DOHH2 (cell line): ENCODE measurements around the gene SEL1L3.

Source experiments
- H3F3A ChIP-seq: fragments of 200-600 bp; sonication (generic), shearing (Covaris generic); 2 replicates; pipeline ENCODE4 v1.6.0; 2016; ENCODE audit warnings: antibody characterized with exemption, mild to moderate bottlenecking; ENCODE audit not compliant: control insufficient read depth, insufficient read depth
- H3K27ac ChIP-seq: fragments of 200-600 bp; sonication (generic); 2 replicates; pipeline ENCODE4 v1.5.1; 2014; ENCODE audit warnings: low read depth, mild to moderate bottlenecking, low read length, moderate library complexity
- H3K27me3 ChIP-seq: fragments of 200-600 bp; sonication (generic); 2 replicates; pipeline ENCODE4 v1.6.1; 2014; ENCODE audit warnings: mild to moderate bottlenecking, low read length, mixed read lengths; ENCODE audit not compliant: control insufficient read depth
- H3K36me3 ChIP-seq: fragments of 200-600 bp; sonication (generic); 2 replicates; pipeline ENCODE4 v1.6.1; 2014; ENCODE audit warnings: mild to moderate bottlenecking, low read length, moderate library complexity, mixed read lengths; ENCODE audit not compliant: control insufficient read depth
- H3K4me1 ChIP-seq: fragments of 200-600 bp; sonication (generic); 2 replicates; pipeline ENCODE4 v1.6.1; 2014; ENCODE audit warnings: mild to moderate bottlenecking, low read length, mixed read lengths; ENCODE audit not compliant: control insufficient read depth
- H3K4me2 ChIP-seq: fragments of 200-600 bp; sonication (generic); 2 replicates; pipeline ENCODE4 v1.6.0; 2014; ENCODE audit warnings: mild to moderate bottlenecking, low read length, moderate library complexity
- H3K4me3 ChIP-seq: fragments of 200-600 bp; sonication (generic); 2 replicates; pipeline ENCODE4 v1.5.1; 2014; ENCODE audit warnings: mild to moderate bottlenecking, low read length, mixed read lengths
- H3K79me2 ChIP-seq: fragments of 200-600 bp; sonication (generic); 2 replicates; pipeline ENCODE4 v1.6.1; 2014; ENCODE audit warnings: mild to moderate bottlenecking, low read length, mixed read lengths; ENCODE audit not compliant: control insufficient read depth
- H3K9me2 ChIP-seq: fragments of 200-600 bp; sonication (generic); replicated peaks from 2 replicates; pipeline ENCODE4 v1.6.1; 2014; ENCODE audit warnings: mild to moderate bottlenecking, low read length, mixed read lengths; ENCODE audit not compliant: control insufficient read depth
- H3K9me3 ChIP-seq: fragments of 200-600 bp; sonication (generic); 2 replicates; pipeline ENCODE4 v1.6.1; 2014; ENCODE audit warnings: antibody characterized with exemption, low read length, mixed read lengths; ENCODE audit not compliant: control insufficient read depth, insufficient read depth
- H4K20me1 ChIP-seq: fragments of 200-600 bp; sonication (generic); 2 replicates; pipeline ENCODE4 v1.6.0; 2014; ENCODE audit warnings: low read depth, mild to moderate bottlenecking, antibody characterized with exemption, low read length, moderate library complexity; ENCODE audit not compliant: control insufficient read depth, insufficient read depth
- EZH2phosphoT487 ChIP-seq: fragments of 200-600 bp; sonication (generic); IDR thresholded peaks from 2 replicates; pipeline ENCODE4 v1.6.1; 2017; ENCODE audit warnings: borderline replicate concordance, mild to moderate bottlenecking, antibody characterized with exemption, low read length, moderate library complexity, mixed read lengths
- TF ChIP-seq, protein P1 (sequence below): fragments of 200-600 bp; sonication (generic); IDR thresholded peaks from one replicate; pipeline ENCODE4 v1.5.1; 2014; ENCODE audit warnings: antibody characterized with exemption, mild to moderate bottlenecking, low read depth, low read length; ENCODE audit not compliant: poor library complexity, severe bottlenecking

Gene SEL1L3

DNA sequence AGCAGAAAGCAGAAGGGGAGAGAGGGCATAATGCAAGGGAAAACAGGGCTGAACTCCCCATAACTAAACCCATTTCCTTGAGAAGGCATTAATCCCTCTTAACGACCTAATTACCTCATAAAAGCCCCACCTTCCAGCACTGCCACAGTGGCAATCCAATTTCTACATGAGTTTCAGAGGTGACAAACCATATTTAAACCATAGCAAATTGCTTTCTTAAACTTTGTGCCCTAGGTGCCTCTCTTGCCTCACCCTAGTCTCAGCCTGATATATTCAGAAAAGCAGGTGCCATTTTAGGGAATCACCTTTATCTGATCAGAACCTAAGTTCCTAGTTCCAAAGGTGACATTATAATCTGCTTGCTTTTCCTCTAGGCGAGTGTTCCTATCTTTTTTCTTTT lies 158.3 kb downstream of the SEL1L3 start:
- Histone ChIP-seq H3K4me3 (no peak overlapping the region), H3K79me2 (no peaks in the 10 kb centered on the region), H3K9me2 (no peaks in the 10 kb centered on the region), H3K27me3 (no peaks in the 10 kb centered on the region), H3K9me3 (no peaks in the 10 kb centered on the region), H3K27ac (no peak overlapping the region), H3K4me2 (no peak overlapping the region), H3F3A (no peaks in the 10 kb centered on the region), H3K4me1 (no peaks in the 10 kb centered on the region), H3K36me3 (no peaks in the 10 kb centered on the region), H4K20me1 (no peaks in the 10 kb centered on the region)
- TF ChIP-seq EZH2phosphoT487 = no peak
- TF ChIP-seq, protein P1, sequence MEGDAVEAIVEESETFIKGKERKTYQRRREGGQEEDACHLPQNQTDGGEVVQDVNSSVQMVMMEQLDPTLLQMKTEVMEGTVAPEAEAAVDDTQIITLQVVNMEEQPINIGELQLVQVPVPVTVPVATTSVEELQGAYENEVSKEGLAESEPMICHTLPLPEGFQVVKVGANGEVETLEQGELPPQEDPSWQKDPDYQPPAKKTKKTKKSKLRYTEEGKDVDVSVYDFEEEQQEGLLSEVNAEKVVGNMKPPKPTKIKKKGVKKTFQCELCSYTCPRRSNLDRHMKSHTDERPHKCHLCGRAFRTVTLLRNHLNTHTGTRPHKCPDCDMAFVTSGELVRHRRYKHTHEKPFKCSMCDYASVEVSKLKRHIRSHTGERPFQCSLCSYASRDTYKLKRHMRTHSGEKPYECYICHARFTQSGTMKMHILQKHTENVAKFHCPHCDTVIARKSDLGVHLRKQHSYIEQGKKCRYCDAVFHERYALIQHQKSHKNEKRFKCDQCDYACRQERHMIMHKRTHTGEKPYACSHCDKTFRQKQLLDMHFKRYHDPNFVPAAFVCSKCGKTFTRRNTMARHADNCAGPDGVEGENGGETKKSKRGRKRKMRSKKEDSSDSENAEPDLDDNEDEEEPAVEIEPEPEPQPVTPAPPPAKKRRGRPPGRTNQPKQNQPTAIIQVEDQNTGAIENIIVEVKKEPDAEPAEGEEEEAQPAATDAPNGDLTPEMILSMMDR = no peak

DNA sequence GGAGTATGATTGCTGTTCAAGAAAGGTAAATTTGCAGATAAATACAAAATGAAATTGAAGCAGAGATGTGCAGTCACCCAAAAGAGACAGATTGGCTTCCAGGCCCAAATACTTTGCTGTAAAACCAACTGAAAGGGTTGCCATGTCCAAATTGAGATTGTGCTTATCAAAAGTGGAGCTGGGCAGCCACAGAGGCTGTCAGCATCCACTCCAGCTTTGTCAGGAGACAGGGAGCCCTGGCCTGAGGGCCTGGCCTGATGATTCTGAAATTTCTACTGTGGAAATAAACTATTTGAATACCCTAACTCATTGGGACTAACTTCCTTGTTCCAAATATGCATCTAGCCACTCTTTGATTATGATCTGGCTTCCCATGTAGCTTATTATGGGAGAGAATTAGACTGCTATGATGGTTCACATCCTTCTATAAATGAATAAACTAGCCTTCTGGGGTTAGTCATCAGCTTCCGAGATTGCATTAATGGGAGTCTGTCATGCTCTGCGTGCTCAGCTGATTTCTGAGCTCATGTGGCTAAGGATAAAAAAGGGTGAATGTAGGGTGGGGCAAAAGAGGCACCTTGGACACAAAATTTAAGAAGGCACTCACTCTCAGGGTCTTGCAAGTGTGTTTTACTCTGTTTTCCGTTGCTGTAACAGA lies 158.9 kb downstream of the SEL1L3 start:
- no peaks in the 10 kb centered on the region for H3K36me3 ChIP-seq
- TF ChIP-seq, protein P1 = no peak
- TF ChIP-seq EZH2phosphoT487 = no peak
- no peaks in the 10 kb centered on the region for H4K20me1 ChIP-seq
- no peaks in the 10 kb centered on the region for H3K9me3 ChIP-seq
- no peaks in the 10 kb centered on the region for H3K79me2 ChIP-seq
- no peak overlapping the region for H3K27ac ChIP-seq
- H3K9me2 ChIP-seq = no peaks in the 10 kb centered on the region
- no peak overlapping the region for H3K4me3 ChIP-seq
- H3F3A ChIP-seq = no peaks in the 10 kb centered on the region
- H3K4me2 ChIP-seq = no peak overlapping the region
- H3K4me1 ChIP-seq = no peaks in the 10 kb centered on the region
- H3K27me3 ChIP-seq = no peaks in the 10 kb centered on the region

DNA sequence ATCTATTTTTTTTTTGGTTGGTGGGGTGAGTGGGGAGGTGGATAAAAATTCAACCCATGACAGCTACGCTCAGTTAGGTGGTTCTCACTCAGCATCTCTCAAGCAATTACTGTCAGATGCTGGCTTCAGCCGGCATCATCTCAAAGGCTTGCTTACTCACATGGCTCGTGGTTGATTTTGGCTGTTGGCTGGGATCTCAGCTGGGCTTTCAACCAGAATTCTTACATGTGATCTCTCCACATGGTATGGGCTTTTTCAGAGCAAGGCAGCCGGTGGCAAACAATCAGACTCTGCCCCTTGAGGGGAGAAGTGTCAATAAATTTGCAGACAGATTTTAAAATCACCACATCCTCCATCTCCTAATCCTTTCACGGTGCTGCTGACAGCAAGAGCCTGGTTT lies 159.9 kb downstream of the SEL1L3 start:
- H3K27me3 ChIP-seq = no peaks in the 10 kb centered on the region
- no peak overlapping the region for H3K4me2 ChIP-seq
- H4K20me1 ChIP-seq = no peaks in the 10 kb centered on the region
- no peaks in the 10 kb centered on the region for H3K9me3 ChIP-seq
- H3K36me3 ChIP-seq = no peaks in the 10 kb centered on the region
- no peaks in the 10 kb centered on the region for H3F3A ChIP-seq
- H3K27ac ChIP-seq = no peak overlapping the region
- TF ChIP-seq, protein P1 = no peak
- TF ChIP-seq EZH2phosphoT487 = no peak
- no peaks in the 10 kb centered on the region for H3K4me1 ChIP-seq
- no peak overlapping the region for H3K4me3 ChIP-seq
- H3K9me2 ChIP-seq = no peaks in the 10 kb centered on the region
- H3K79me2 ChIP-seq = no peaks in the 10 kb centered on the region
